Glomerular visceral epithelial cell (primary cell): Measurements from ENCODE around the gene PODXL.

Experiments
- DNase-seq: peaks from one replicate; pipeline ENCODE4 v3.0.0-alpha.2; 2016; ENCODE audit errors: extremely low spot score

Gene PODXL

DNA sequence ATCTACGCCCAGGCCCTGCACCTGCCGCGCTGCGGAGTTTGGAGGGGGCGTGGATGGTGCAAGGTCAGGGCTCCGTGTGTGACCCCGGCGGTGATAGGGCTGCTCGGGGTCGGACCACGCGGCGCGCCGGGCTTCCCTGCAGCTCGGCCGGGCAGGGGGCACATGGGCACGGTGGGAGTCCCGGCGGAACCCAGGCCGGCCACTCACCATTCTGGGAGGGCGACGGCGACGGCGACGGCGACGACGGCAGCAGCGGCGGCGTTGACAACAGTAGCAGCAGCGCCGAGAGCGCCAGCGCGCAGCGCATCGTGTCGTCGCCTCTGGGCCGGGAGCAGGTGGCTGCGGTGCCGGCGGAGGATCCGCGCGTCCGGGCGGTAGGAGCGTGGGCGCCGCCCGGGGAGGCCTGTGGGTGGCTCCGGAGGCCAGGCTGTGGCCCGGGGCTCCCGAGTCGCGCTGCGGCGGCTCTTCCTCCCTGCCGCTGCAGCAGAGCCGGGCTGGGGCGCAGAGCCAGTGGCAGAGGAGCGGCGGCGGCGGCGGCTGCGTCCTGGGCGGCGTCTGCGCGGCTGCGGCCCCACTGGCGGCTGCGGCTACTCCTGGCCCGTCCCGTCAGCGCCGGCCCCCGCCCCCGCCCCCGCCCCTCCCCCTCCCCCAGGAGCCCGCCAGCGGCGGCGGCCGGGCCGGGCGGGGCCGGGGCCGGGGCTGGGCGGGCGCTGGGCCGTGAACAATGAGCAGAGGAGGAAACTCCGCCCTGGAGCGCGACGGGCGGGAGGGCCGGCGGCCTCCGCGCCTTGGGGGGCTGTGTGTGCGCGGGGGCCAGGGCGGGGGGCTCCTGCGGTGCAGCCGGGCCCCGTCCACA, at the start of gene PODXL:
TSS of gene PODXL (minus strand) at position 576 of the 856 bp plus-strand sequence. CDS start at position 307, 269 bp downstream.
- DNase-seq = peak; percentile 73

DNA sequence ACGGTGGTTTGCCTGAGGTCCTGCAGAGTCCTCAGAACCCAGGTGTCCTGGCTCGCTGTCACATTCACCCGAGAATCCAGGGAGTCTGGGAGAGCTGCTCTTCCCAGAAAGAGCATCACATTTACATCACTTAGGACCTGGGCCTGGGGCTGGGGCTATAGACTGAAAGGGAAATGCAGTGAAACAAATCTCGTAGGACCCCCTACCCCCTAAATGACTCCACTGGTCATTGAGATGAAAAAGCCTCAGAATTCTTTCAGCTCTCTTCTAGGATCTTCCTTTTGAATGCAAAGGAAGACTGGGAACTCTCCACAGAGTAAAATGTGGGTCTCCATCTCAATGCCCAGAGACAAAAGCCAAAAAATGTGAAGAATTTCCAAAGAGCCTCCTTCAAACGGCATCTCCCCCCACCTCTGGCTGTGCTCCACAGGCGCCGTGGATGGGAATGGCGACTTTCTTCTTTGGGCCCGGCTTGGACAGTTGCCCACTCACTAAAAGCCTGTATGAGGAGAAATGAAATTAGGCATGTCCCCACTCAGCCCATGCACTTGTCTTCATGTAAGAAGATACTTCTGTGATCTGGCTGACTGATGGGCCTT, 49.0 kb upstream of the PODXL start:
- DNase-seq = no peak

DNA sequence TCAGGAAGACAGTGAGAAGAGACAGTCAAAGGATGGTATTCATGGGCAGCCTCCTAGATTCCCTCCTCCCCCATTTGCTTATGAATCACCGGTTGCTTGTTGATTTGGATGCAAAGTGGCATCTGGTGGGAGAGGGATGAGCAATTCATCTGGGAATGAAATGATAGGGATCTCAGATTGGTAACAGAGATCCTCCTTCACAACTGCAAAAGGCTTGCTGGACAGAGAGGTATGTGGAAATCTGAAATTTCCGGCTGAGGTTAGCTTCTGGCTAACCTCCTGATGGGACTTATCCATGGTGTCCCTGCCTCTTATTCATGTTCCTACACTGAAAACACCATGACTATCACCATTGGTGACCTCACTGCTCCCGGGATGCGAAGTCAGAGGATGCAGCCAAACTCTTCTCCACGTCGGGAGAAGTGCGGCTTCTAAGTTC, 48.4 kb upstream of the PODXL start:
- DNase-seq = no peak

DNA sequence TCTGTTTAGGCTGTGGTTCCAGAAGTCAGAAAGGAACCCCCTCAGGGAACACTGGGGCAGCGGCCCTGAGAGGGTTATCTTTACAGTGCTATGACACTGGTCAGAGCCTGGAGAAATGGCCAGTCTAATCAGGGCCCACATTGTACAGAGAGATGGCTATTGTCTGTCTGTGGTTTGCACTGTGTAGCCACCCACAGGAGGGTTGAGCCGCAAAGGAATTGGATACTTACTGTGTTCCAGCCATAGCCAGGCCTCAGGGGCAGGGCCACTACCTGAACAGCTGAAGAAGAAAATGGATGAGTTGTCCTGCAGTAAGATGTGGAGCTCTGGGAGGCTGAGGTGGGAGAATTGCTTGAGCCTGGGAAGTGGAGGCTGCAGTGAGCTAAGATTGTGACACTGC, 47.5 kb upstream of the PODXL start:
- DNase-seq = no peak

DNA sequence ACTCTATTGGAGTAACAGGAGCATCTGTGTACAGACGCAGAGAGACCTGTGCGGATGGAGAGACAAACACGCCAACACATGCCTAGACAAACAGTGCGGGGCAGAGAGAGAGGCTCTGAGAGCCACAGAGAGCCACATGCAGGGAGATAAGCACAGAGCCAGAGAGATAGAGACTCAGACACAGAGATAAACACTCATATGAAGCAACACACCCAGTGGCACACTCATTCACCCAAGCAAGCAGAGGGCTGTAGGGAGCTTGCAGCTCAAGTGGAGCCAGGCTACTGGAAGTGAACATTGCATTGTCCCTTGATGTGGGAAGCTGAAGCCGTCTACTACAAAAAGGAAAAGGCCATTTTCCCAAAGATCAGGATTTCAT, 46.6 kb upstream of the PODXL start:
- DNase-seq = no peak

DNA sequence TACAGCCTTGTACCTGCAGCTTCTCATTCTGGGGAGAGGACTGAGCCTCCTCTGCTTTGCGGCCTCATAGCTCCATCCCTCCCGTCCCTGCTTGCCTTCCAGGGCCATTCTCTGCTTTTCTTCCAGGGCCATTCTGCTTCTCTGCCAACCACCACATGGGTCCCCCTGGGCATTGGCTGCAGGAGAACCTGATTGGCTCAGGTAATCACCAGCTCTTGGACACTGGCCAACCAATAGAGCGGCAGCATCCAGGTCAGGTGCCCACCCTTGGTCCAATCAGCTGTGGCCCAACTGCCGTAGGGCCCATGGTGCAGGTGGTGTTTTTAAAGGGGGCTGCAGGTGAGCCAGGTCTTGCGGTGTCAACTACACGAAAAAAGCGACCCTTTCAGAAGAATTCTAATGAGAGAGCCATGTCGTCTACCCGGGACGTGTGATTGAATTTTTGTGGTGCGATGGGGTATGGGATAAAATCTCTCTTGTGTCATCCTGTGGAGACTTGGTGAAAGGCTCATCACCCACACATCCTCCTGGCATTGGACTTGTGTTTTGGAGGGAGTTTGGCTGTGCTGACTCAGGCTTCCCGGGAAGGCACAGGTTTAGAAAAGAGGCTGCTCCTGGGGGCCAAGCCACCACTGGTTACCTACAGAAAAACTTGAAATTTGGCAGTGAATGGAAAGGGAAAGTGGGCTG, 46.0 kb upstream of the PODXL start:
- no peak for DNase-seq

DNA sequence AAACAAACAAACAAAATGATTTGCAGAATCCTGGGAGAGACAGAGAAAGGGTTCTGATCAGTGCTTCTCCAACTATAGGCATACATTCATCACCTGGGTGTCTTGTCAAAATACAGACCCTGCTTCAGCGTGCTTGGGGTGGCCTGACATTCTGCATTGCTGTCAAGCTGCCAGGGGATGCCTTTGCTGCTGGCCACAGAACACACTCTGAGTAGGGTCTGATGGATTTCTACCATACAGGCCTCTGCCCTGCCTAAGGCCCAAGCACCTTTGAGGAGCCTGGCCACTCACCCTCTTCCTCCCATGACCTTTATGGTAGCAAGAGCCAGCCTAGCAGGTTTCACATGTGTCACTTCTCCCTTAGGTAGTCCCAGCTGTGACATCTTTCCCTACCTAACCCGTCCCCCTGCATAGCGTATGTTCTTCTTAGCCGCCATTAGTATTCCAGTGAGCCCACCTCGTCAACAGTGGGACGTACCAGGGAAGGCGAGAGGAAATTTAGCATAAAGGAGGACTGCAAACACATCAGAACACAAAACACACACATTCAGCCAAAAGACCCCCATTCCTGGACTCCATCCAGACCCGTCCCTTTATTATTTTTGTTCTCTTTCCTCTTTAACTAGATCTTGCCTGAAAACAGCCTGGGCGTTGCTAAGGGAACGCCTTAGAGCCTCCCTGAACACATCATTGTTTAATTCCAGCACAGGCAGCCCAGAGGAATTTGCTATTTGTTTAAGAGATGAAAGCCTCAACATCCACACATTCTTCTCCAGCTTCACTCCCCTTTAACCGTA, 43.9 kb upstream of the PODXL start:
- DNase-seq = no peak

DNA sequence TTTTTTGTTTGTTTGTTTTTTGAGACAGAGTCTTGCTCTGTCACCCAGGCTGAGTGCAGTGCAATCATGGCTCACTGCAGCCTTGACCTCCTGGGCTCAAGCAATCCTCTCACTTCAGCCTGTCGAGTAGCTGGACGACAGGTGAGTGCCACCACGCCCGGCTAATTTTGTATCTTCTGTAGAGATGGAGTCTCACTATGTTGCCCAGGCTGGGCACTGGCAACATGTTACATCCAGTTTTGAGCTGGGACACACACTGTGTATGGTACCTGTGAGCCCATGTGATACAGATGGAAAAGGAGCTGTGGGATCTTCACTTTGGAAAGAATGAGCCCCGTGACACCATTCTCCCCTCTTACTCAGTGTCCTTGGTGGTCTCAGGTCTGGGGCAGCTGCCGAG, 40.4 kb upstream of the PODXL start:
- no peak for DNase-seq

DNA sequence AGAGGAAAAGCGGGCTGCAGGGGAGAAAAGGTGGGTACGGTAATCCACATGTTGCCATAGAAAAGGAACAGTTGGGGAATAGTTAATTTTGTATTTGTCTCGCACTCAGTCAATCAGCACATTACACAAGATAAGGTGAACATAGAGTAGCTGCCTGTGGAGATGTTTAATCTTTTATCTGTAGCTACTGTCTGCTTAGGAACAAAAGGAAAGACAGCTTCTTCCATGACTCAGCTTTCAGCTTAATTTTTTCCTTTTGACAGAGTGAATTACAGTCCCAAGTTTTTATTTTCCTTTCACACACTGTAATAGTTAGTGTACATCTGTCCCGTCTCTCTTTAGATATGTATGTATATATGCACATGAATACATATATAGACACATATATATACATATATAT, 39.3 kb upstream of the PODXL start:
- no peak for DNase-seq

DNA sequence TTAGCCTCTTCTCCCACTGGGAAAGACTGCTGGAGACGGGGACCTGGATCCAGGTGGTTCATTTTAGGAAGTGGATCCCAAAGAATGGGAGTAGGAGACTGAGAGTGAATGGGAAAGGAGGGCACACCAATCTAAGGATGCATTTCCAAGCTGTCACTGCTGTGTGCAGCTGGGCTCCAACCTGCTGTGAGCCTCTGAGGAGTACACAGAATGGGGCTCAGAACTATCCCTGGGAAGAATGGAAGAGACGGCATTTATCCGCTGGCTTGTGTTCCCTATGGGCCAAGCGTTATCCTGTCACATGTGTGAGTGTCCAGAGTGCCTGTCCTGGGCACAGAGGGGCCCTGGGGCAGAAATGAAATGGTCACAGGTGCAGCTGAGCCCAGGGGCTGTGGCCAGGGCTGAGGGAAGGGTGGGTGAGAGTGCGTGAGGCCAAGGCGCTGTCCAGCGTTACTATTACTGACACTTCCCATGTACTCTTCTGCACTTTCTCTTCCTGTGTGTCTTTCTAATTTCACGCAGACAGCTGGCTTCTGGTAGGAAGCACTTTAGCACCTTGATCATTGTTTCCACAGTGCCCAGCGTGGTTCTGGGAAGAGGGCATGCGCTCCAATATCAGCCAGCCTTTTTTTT, 35.4 kb upstream of the PODXL start:
- no peak for DNase-seq

DNA sequence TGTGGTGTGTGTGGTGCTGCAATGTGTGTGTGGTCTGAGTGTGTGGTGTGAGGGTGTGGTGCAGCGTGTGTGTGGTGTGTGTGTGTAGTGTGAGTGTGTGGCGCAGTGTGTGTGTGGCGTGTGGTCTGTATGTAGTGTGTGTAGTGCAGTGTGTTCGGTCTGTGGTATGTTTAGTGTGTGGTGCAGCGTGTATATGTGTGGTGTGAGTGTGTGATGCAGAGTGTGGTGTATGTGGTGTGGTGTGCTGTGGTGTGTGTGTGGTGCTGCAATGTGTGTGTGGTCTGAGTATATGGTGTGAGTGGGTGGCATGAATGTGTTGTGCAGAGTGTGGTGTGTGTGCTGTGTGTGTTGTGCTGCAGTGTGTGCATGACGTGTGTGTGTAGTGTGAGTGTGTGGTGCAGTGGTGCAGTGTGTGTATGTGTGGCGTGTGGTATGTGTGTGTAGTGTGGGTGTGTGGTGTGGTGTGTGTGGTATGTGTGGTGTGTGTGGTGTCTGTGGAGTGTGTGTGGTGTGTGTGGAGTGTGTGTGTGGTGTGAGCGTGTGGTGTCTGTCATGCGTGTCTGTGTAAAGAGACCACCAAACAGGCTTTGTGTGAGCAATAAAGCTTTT, 31.0 kb upstream of the PODXL start:
- DNase-seq = no peak

DNA sequence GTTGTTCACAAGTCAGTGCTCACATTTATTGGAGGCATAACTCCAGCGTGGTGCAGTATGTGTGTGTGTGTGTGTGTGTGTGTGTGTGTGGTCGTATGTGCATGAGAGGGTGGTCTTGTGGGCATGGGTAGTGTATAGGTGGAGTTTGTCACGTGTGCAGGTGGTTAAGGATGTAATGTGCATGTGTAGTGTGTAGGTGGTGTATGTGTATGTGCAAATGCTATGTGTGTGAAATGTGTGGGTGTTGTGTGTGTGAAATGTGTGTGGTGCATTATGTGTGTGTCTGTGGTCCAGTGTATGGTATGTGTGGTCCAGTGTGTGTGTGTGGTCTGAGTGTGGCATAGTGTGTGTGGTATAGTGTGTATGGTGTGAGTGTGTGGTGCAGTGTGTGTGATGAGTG, 30.3 kb upstream of the PODXL start:
- no peak for DNase-seq

DNA sequence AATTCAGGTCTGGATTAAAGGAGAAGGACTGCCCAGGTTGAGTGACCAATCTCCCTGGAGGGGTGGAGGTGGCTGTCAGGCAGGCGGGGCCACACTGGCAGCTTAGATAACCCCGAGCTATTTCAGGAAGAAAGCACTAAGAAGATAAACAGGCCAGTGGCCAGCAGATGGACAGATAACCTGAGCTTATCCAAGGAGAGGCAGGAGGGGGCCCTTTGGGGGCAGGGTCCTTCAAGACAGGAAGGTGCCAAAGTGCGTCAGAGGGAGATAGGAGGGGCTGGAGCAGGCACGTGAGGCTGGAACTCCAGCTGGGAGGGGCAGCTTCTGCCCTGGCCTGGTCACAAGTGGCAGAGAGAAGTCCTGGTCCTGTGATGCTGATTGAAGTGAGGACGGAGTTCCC, 29.8 kb upstream of the PODXL start:
- no peak for DNase-seq

DNA sequence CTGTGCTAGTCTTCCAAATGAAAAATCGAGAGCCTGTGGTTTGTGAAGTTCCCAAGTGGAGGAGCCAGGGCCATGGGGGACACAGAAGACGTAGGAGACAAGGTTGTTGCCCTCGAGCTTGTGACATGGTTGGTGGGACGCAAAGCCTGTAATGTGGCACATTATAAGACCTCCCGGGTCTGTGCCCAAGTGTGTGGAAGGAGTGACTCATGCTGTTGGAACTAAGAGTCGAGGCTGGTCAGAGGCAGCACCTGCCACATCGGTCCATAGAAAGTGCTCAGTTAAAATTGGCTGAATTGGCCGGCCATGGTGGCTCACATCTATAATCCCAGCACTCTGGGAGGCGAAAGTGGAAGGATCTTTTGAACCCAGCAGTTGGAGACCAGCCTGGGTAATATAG, 27.0 kb upstream of the PODXL start:
- peak; percentile 55 for DNase-seq

DNA sequence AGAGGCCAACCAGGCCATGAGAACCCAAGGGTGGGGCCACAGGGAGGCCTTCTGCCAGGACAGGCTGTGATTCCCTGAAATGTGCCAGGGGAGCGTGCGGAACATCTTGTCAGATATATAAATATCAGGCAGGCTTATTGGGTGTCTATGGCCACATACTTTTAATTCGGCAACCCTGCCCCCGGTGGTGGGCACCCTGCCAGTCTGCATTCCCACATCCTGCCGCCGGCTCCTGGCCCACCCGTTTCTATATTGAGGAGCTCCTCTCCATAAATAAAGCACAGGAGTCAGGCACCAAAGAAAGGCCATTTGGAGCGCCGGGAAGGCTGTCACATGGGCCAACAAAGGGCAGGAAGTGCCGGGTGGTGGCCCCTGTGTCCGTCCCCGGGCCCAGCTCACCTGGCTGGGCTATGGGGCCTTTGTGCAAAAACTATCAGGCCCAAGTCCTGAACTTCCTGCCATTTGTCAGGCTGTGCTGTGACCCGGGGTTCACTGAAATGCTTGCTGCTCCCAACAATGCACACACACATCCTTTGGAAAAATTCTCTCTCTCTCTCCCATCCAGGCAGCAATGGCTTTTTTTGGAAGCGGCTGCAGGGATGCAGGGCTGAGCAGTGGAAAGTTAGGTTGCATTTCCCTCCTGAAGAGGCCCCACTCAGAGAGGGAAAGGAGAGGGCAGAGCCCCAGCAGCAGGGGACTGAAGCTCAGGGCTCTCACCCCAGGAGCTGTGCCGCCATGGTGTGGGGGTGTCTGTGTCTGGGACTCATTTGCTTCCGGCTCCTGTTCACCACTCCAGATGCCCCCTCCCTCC, 25.0 kb upstream of the PODXL start:
- peak; percentile 30 for DNase-seq

DNA sequence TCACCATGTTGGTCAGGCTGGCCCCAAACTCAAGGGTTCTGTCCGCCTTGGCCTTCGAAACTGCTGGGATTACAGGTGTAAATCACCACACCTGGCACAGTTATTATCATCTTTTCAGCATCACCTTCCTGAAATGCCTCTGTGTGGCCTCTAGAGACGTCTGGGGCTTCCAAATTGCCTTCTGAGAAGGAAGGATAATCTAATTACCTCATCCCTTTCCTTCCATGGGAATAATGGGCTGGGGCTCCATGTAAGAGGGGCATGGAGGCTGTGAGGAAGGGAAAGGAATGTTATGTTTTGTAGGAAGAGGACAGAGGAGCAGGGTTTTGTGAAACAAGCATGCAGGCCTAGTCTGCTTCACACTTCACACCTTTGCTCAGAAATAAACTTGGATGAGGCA, 22.2 kb upstream of the PODXL start:
- no peak for DNase-seq

DNA sequence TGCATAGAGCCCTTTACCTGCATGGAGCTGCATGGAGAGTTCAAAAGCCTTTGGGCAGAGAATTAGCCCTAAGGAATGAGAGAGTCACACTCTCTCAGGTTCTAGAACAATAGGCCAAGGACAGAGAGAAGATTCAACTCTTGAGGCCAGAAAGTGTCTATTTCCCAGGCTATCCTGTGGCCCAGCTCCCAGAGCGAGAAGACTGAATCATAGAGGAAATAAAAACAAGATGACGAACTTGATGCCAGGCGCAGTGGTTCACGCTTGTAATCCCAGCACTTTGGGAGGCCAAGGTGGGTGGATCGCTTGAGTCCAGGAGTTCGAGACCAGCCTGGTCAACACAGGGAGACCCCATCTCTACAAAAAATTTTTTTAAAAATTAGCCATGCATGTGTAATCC, 18.3 kb upstream of the PODXL start:
- no peak for DNase-seq

DNA sequence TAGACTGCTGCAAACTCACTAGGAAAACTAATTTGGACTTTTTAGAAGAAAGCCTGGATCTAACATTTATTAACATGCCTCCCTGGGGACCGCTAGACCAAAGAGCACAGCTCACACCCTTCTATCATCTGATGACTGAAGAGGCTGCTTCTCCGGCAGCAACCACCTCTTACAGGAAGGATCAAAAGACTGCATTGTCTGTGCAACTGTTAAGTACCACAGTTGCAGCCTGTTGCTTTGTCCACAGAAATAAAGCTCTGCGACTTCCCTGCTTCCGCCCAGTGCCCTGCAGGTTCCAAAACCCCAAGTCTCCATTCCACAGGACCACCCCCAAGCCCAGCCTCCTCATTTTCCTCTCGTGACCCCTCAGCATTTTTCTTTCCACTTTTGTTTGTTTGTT, 14.0 kb upstream of the PODXL start:
- DNase-seq = no peak

DNA sequence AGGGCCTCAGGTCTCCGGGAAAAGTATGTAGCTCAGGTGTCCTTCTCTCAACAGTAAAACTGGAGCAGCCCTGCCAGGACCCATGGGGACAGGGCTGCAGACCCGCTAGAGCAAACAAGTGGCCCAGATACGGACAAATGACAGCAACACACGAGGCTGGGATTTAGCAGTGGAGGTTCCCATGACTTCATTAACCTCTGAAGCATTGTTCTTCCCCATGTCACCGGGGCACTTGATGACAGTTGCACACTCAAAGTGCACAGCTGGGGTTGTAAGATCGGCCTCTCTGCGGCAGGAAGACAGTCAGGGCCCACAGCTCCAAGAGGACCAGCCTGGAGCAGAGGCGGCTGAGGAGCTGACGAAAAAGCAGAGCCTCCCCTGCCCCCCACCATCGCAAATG, 12.5 kb upstream of the PODXL start:
- DNase-seq = no peak

DNA sequence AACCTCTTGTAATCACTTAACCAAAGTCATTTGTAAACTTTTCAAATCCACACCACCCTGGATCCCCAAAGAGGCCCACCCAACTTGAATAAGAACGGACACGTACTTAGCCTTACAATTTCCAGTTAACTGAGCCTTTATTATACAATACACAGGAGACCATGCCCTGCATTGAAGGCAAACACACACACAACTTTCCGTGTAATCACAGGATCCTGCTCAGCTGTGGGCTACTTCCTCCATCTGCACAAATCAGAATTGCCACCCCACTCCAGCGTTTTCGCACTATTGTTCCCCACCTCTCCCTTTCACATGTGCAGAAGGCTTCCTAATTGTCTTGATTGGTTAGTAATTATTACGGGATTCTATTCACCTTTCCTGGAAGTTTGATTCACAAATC, 12.1 kb upstream of the PODXL start:
- no peak for DNase-seq
